LNCaP clone FGC (cell line): ENCODE data around the gene ANAPC2.

Source experiments
- DNase-seq: peaks from one replicate; pipeline ENCODE4 v3.0.0-alpha.2; 2011; ENCODE audit warnings: low read depth
- H3K4me3 ChIP-seq: 2 replicates; pipeline ENCODE4 v1.5.1; 2011; ENCODE audit warnings: mild to moderate bottlenecking, low read depth, low read length, control low read depth
- TF ChIP-seq, protein P1 (sequence below): IDR thresholded peaks from 2 replicates; pipeline ENCODE4 v1.5.1; 2012; ENCODE audit warnings: mild to moderate bottlenecking; ENCODE audit not compliant: control insufficient read depth, insufficient read depth; ENCODE audit errors: extremely low read depth

Gene ANAPC2

DNA sequence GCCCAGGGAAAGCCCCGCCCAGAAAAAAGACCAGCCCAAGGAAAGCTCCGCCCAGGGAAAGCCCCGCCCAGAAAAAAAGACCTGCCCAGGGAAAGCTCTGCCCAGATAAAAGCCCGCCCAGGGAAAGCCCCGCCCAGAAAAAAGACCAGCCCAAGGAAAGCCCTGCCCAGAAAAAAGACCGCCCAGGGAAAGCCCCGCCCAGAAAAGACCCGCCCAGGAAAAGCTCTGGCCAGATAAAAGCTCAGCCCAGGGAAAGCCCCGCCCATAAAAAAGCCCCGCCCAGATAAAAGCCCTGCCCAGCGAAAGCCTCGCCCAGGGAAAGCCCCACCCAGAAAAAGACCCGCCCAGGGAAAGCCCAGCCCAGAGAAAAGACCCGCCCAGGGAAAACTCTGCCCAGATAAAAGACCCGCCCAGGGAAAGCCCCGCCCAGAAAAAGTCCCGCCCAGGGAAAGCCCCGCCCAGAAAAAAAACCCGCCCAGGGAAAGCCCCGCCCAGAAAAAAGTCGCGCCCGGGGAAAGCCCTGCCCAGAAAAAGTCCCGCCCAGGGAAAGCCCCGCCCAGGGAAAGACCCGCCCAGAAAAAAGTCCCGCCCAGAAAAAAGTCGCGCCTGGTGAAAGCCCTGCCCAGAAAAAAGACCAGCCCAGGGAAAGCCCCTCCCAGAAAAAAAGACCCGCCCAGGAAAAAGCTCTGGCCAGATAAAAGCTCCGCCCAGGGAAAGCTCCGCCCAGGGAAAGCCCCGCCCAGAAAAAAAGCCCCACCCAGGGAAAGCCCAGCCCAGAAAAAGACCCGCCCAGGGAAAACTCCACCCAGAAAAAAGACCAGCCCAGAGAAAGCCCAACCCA, 37.5 kb downstream of the ANAPC2 start:
- TF ChIP-seq, protein P1, sequence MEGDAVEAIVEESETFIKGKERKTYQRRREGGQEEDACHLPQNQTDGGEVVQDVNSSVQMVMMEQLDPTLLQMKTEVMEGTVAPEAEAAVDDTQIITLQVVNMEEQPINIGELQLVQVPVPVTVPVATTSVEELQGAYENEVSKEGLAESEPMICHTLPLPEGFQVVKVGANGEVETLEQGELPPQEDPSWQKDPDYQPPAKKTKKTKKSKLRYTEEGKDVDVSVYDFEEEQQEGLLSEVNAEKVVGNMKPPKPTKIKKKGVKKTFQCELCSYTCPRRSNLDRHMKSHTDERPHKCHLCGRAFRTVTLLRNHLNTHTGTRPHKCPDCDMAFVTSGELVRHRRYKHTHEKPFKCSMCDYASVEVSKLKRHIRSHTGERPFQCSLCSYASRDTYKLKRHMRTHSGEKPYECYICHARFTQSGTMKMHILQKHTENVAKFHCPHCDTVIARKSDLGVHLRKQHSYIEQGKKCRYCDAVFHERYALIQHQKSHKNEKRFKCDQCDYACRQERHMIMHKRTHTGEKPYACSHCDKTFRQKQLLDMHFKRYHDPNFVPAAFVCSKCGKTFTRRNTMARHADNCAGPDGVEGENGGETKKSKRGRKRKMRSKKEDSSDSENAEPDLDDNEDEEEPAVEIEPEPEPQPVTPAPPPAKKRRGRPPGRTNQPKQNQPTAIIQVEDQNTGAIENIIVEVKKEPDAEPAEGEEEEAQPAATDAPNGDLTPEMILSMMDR, result no peak
- DNase-seq, result peak; percentile 70
- no peak overlapping the region for H3K4me3 ChIP-seq

DNA sequence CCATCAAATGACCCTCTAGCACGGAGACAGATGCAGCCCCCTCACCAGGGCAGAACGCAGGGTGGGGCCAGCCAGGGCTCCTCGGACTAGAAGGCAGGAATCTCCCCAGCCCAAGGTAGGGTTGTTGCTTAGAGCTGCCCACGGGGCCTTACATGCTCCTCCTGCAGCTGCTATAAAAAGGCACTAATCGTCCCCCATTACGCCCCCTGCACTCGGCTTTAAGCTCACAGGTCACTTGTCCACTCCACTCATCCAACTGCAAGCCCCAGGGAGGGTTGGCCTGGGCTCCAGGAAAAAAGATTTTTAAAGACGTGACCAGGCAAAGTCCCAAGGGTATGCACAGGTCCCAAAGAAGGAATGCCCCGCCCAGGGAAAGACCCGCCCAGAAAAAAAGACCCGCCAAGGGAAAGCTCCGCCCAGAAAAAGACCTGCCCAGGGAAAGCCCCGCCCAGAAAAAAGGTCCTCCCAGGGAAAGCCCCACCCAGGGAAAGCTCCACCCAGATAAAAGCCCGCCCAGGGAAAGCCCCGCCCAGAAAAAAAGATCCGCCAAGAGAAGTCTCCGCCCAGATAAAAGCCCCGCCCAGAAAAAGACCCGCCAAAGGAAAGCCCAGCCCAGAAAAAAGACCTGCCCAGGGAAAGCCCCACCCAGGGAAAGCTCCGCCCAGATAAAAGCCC, 38.3 kb downstream of the ANAPC2 start:
- TF ChIP-seq, protein P1, result no peak
- H3K4me3 ChIP-seq, result peak overlapping the region; percentile 4
- peak; percentile 79 for DNase-seq

DNA sequence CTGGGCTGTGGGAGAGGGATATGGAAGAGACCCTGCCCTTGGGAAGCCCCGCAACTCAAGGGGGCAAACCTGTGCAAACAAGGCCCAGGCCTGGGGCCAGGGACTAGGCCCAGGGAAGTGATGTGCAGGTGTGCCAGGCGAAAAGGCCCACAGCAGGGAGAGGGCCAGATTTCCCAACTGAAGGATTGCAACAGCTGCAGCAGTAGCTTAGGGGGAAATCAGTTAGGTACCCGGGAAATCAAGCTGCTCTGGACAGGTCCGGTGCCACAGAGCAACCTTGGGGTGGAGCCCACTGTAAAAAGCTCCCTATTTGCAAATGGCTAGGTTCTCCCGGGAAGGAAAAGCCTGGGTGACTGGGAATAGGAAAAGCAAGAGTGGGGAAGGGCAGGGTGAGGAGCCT, 39.0 kb downstream of the ANAPC2 start:
- DNase-seq, result no peak
- TF ChIP-seq, protein P1, result no peak
- peak overlapping the region; percentile 4 for H3K4me3 ChIP-seq

DNA sequence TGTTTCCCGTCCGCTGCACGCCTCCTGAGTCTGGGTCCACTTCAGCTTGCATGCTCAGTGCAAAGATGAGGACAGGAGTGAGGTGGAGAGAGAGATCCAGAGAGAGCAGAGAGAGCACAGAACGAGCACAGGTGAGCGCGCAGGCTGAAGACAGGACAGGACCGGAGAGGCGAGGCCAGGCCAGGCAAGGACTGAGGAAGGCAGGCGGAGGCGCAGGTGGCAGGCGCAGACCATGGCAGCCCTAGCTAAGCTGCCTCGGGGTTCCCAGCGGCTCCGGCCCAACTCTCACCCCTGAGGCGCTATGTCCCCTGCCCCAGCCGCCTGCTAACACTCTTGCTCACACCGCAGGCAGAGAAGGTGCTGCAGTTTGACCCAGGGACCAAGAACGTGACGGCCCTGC, 39.7 kb downstream of the ANAPC2 start:
- TF ChIP-seq, protein P1, result no peak
- H3K4me3 ChIP-seq, result no peak overlapping the region
- no peak for DNase-seq

DNA sequence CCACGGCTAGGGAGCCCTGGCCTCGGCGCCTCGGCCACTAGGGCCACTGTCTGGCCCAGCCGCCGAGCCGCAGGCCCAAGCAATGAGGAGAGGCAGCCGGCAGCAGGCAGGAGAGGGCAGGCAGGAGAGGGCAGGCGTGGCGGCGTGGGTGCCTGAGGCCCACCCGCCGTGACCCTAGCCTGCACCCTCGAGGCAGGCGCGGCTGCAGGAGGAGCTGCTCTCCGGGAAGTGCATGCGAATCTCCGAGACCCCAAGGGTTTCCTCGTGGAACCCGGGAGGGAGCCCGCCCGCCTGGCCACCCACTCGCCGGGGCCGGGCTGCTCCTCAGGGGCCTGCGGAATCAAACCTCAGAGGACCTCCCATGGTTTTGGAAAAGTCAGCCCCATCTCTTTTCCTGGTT, 40.1 kb downstream of the ANAPC2 start:
- DNase-seq, result no peak
- TF ChIP-seq, protein P1, result no peak
- H3K4me3 ChIP-seq, result no peak overlapping the region

DNA sequence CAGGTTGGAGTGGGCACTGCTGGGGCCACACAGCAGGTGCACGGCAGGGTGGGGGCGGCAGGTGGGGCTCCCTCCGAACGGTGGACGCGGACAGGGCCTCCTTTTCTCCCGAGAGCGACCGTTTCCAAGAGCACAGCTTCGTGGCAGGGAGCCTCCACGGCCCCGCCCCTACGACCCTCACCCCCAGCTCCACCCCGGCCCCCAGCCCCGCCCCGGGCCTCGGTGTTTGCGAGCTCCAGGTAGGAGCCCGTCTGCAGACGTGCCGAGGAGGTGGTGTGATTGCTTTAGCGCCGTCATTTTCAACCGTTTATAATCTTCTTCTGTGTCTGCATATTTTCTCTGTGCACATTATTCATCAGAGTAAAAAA, 40.6 kb downstream of the ANAPC2 start:
- DNase-seq, result no peak
- H3K4me3 ChIP-seq, result no peak overlapping the region
- TF ChIP-seq, protein P1, result no peak
